Measurements from ENCODE around the gene TRIM45.

DNA sequence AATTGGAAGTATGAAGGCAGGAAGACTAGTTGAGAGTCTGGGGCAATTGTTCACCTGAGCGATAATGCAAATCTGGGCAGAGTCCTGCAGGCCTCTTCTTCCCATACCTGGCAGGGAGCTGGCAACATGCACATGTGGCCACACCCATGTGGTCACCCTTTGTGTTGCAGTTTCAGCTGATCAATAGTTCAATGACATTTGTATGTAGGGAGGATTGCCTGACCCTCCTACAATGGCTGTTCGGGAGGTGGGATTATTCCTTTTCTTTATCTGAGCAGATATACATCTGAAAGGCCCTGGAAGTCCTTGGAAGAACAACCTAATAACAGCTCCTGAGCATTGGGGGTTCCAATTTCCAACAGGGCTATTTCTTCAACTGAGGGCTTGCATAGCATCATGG lies 15.2 kb upstream of the TRIM45 start:
- TF ChIP-seq CTCF (conservative IDR thresholded peaks at IDR 0.05; ENCODE audit: low read depth, low read length) (no peak), EZH2 (IDR thresholded peaks at IDR 0.05; ENCODE audit: borderline replicate concordance, low read depth, low read length, poor library complexity, severe bottlenecking) (no peak)
